GM19238 (cell line): ENCODE data around the gene SPNS3.

ENCODE experiments used
- DNase-seq: peaks from one replicate; pipeline ENCODE4 v3.0.0; 2011; ENCODE audit warnings: low spot score; ENCODE audit not compliant: insufficient read length

SPNS3 gene

DNA sequence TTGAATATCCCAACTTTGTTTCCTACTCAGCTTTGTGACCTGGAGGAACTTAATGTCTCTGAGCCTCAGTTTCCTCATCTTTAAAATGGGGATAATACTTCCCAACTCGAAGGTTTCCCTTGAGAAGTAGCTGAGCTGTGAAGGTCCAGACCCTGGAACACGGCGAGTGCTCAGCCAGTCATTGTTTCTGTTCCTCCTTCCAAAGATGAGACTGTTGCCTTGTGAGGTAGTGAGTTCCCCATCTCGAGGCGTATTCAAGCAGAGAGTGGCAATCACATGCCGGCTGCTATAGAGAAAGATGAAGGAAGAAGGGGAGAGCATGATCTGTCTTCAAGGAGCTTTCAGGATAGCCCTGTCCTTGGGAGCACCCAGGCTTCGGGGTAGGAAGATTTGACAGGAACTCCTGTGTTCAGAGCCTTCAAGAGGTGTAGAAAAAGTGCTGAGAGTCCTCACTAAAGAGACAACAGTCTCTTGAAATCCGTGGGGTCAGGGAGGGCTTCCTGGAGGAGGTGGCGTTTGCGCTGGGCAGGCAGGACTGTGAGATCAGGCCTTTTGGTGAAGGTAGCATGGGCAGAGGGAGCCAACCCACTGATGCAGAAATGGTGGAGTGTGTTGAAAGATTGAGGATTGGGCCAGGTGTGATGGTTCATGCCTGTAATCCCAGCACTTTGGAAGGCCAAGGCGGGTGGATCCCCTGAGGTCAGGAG, 92.1 kb downstream of the SPNS3 start:
- DNase-seq: no peak

DNA sequence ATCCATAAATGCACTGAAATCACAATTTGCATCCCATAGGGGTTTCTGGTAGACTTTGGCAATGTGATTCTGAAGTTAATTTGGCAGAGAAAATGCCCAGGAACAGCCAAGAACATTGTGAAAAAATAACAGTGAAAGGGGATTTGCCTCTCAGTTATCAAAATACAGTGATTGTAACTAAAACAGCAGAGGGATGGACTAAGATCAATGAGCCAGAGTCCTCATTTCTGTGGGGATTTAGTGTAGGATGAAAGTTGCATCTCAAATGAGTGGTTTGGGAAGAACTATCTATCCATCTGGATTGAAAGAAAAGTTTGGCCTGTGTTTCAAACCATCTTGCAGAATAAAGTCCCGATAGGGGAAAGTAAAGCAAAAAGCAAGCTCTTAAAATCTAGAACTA, 93.4 kb downstream of the SPNS3 start:
- no peak for DNase-seq

DNA sequence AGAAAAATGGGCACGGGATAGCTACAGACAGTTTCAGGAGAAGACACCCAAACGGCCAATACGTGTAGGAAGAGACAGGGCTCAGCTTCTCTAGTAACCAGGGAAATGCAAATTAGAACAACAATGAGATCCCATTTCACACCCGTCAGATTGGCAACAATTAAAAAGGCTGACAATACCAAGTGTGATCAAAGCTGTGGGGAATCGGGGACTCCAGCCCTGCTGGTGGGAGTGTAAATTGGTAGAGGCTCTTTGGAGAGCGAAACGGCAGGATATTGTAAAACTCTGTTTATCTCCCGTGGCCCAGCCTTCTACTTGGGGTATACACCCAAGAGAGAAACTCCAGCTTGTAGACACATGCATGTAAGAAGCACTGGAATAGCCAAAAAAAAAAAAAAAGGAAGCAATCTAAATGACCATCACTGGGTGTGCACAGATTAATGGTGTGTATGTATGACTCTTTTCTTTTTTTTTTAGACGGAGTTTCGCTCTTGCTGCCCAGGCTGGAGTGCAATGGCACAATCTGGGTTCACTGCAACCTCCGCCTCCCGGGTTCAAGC, 93.9 kb downstream of the SPNS3 start:
- DNase-seq: no peak

DNA sequence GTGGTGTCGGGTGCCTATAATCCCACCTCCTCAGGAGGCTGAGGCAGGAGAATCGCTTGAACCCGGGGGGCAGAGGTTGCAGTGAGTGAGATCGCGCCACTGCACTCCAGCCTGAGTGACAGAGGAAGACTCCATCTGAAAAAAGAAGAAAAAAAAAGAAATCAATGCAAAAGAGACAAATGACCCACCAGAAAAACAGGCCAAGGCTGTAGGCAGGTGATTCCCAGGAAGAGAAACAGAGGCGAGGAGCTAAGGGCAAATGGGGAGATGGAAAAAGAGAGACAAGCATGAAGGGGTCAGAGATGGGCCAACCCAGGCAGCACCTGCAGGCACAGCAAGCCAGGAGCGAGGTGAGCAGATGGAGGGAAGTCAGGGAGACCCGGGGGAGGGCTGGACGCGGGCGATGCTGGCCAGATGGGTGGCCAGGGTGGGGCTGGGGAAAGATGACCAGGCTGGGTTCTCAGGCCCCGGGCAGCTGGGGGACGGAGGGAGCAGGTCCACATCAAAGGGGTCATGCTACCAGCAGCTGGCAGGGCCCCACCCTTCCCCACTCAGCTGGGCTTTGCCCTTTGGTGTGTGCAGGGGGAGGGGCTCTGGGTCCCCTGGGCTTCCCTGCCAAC, 95.9 kb downstream of the SPNS3 start:
- no peak for DNase-seq

DNA sequence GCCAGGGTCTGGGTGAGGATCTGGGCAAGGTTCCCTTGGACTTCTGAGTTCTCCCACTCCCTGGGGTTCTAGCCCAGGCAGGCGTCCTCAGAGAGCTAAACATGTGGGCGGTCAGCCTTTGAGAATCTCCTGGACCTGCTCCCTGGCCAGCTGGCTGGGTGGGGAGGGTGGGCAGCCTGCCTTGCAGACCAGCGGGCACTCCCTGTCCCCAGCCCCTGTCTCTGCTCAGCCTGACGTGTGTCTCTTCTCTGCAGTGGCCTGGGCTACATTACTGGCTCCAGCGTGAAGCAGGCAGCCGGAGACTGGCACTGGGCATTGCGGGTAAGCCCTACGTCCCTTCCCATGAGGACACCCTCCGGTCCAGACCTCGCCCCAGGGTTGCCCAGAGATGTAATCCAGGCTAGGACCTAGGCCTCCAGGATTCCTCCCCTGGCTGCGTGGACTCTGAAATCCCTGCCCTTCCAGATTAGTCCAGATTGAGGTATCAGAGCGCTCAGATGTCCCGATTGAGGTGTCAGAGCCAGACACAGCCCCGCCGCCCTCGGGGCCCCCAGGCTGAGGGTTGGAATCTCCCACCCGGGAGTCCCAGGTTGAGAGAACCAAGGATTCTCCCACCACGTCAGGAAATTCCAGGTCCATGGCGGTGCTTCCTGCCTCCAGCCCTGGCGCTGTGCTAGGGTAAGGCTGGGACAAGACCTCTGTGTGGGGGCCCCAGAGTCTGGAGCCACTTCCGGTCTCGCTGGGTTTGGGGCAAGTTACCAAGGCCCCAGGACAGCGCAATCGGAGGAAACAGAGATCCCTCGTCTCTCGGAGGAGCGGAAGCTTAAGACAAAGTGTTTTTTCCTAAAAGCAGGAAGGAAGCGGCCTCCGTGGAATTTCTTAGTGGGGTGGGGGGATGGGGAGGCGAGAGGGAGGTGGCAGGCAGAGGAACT, 97.3 kb downstream of the SPNS3 start:
- no peak for DNase-seq

- DNase-seq: no peak
Observed at GRCh38 chr17:4531988-4532736, 98.4 kb downstream of the SPNS3 start.

- no peak for DNase-seq
Observed at GRCh38 chr17:4532860-4533522, 99.3 kb downstream of the SPNS3 start.

DNA sequence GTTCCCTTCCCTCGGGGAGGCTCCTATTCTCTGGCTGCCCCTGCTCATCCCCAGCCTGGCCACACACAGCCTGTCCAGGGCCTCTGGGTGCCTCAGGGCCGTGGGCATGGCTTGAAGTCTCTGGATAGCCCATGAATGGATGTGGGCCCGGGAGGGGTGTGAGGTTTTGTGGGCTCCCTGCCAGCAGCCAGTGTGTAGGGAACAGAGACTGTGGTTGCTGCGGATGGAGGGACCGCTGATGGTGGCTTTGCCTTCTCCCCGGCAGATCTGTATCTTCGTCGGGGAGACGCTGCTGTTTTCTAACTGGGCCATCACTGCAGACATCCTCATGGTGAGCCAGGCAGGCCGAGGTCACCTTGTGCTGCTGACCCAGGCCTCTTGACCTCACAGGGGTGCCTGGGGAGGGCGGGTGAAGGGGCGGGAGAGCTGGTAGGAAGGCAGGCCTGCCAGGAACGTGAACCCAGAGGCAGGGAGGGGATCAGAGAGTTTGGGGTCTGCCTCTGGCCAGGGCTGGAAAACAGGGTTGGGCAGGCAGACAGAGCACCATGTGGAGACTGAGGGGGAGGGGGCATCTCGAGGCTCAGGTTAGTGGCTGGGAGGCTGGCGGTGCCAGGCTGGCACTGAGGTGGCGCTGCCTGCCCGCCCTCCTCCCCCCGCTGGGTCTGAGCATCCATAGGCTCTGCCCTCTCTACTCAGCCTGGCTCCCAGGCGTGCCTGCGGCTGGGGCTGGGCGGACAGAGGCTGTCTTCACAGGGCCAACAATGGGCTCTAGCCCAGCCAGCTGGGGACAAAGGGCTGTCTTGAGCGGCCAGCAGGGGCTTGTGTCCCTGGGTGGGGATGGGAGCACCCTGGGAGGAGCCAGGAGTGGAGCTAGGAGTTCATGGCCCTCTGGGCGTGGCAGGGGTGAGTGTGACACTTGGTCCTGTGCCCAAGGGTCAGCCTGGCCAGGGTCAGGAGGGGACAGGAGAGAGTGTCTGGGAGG, 100.1 kb downstream of the SPNS3 start:
- DNase-seq: no peak

- no peak for DNase-seq
Observed at GRCh38 chr17:4534515-4534914, 100.8 kb downstream of the SPNS3 start.

GRCh38 chr17:4534928-4535666, 101.4 kb downstream of the SPNS3 start:
- no peak for DNase-seq

- DNase-seq: no peak
Observed at GRCh38 chr17:4535667-4536258, 102.0 kb downstream of the SPNS3 start.

DNA sequence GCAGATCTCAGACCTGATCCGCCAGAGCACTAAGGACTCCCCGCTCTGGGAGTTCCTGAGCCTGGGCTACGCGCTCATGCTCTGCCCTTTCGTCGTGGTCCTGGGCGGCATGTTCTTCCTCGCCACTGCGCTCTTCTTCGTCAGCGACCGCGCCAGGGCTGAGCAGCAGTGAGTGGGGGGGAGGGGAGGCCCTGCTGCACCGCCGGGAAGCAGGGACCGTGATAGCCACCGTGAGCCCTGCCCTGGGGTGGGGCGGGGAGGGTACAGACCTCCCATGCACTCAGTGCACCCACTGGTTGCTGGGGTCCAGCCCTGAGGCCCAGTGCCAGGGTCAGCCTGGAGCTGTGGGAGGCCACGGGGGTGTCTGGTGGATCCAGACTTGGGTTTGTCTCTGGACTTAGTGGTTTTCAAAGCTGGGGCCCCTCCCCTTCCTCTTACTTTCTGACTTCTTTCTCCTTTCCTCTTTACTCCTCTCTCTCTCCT, 102.6 kb downstream of the SPNS3 start:
- DNase-seq: no peak

DNA sequence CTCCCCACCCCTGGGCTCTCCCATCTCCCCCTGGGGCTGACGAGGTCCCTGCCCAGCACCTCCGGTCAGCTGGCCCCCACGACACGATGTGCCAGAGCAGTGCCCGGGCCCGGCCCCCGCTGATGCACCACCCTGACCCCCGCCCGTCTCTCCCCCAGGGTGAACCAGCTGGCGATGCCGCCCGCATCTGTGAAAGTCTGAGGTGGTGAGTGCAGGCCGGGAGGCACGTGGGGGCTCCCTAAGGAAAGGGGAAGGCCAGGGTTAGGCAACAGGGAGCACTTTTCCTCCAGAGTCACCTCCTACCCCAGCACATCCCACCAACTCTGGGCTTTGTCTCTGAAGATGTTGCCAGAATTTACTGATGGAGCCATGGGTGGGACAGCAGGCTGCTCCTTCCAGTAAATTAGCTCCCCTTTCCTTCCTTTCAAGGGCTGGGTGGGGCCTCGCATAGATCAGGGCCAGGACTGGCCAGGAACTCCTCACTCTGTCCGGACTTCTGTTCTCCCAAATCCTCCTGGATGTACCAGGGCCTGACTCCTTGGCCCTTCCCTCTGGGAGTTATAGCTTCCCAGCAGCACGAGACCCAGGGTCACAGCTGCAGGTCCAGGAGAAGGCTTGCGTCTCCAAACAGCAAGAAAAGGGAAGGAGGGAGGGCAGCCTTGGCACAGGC, 103.1 kb downstream of the SPNS3 start:
- no peak for DNase-seq
